Loucy (cell line): Measurements from ENCODE around the gene SNCA.

ENCODE experiments used
- H2AFZ ChIP-seq: fragments of 200-600 bp; sonication (generic); 2 replicates; pipeline ENCODE4 v1.6.0; 2016; ENCODE audit warnings: antibody characterized with exemption, mild to moderate bottlenecking, low read length, moderate library complexity
- H3F3A ChIP-seq: fragments of 200-600 bp; 2 replicates; pipeline ENCODE4 v1.6.0; 2016; ENCODE audit warnings: antibody characterized with exemption, low read depth, mild to moderate bottlenecking
- H3K27me3 ChIP-seq: fragments of 200-600 bp; sonication (generic); 2 replicates; pipeline ENCODE4 v1.6.1; 2014; ENCODE audit warnings: low read length, mild to moderate bottlenecking; ENCODE audit not compliant: insufficient read depth, poor library complexity, severe bottlenecking
- H3K36me3 ChIP-seq: fragments of 200-600 bp; sonication (generic); 2 replicates; pipeline ENCODE4 v1.6.1; 2016; ENCODE audit warnings: low read length; ENCODE audit not compliant: insufficient read depth
- H3K4me1 ChIP-seq: fragments of 200-600 bp; sonication (generic); 2 replicates; pipeline ENCODE4 v1.5.1; 2014; ENCODE audit warnings: low read length, mild to moderate bottlenecking; ENCODE audit not compliant: insufficient read depth, poor library complexity, severe bottlenecking
- H3K4me2 ChIP-seq: fragments of 200-600 bp; sonication (generic); 2 replicates; pipeline ENCODE4 v1.6.0; 2014; ENCODE audit warnings: antibody characterized with exemption, low read length, low read depth, mild to moderate bottlenecking; ENCODE audit not compliant: poor library complexity, severe bottlenecking
- H3K4me3 ChIP-seq: fragments of 200-600 bp; sonication (generic); 2 replicates; pipeline ENCODE4 v1.5.1; 2014; ENCODE audit warnings: low read length, mild to moderate bottlenecking, mixed read lengths; ENCODE audit not compliant: poor library complexity, severe bottlenecking
- H3K79me2 ChIP-seq: fragments of 200-600 bp; sonication (generic); 2 replicates; pipeline ENCODE4 v1.6.1; 2014; ENCODE audit warnings: low read length; ENCODE audit not compliant: insufficient read depth
- H3K9ac ChIP-seq: fragments of 200-600 bp; sonication (generic); 2 replicates; pipeline ENCODE4 v1.6.0; 2014; ENCODE audit warnings: mild to moderate bottlenecking, low read depth, low read length, moderate library complexity; ENCODE audit not compliant: poor library complexity, severe bottlenecking
- H3K9me2 ChIP-seq: fragments of 200-600 bp; sonication (generic); replicated peaks from 2 replicates; pipeline ENCODE4 v1.6.1; 2016; ENCODE audit warnings: low read depth, low read length, mixed read lengths
- H3K9me3 ChIP-seq: fragments of 200-600 bp; sonication (generic); 2 replicates; pipeline ENCODE4 v1.6.1; 2014; ENCODE audit warnings: mild to moderate bottlenecking, antibody characterized with exemption, low read length, low read depth; ENCODE audit not compliant: insufficient read depth
- H4K20me1 ChIP-seq: fragments of 200-600 bp; sonication (generic); 2 replicates; pipeline ENCODE4 v1.6.0; 2014; ENCODE audit warnings: antibody characterized with exemption, low read length, mild to moderate bottlenecking; ENCODE audit not compliant: insufficient read depth, poor library complexity, severe bottlenecking
- CTCF ChIP-seq: fragments of 200-600 bp; sonication (generic); conservative IDR thresholded peaks from 2 replicates; pipeline ENCODE4 v1.5.1; 2014; ENCODE audit warnings: mild to moderate bottlenecking, antibody characterized with exemption, low read length
- EZH2phosphoT487 ChIP-seq: fragments of 200-600 bp; IDR thresholded peaks from 2 replicates; pipeline ENCODE4 v1.6.1; 2018; ENCODE audit warnings: antibody characterized with exemption, mild to moderate bottlenecking, moderate library complexity, borderline replicate concordance

Gene SNCA

GRCh38 chr4:89755220-89755619 lies 81.7 kb downstream of the SNCA start:
- no peaks in the 10 kb centered on the region for H3K9me3 ChIP-seq
- no peaks in the 10 kb centered on the region for H3K27me3 ChIP-seq
- H3K9me2 ChIP-seq = no peaks in the 10 kb centered on the region
- no peaks in the 10 kb centered on the region for H3F3A ChIP-seq
- no peaks in the 10 kb centered on the region for H3K79me2 ChIP-seq
- no peak overlapping the region for H2AFZ ChIP-seq
- no peak overlapping the region for H3K4me2 ChIP-seq
- no peaks in the 10 kb centered on the region for H3K4me1 ChIP-seq
- TF ChIP-seq EZH2phosphoT487 (no peak), CTCF (no peak)
- H3K4me3 ChIP-seq = no peak overlapping the region
- no peaks in the 10 kb centered on the region for H4K20me1 ChIP-seq
- no peak overlapping the region for H3K9ac ChIP-seq
- H3K36me3 ChIP-seq = no peaks in the 10 kb centered on the region

- TF ChIP-seq EZH2phosphoT487 (no peak), CTCF (no peak)
- H3K9me2 ChIP-seq = no peaks in the 10 kb centered on the region
- H3K9ac ChIP-seq = no peak overlapping the region
- no peaks in the 10 kb centered on the region for H3K4me1 ChIP-seq
- H3K79me2 ChIP-seq = no peaks in the 10 kb centered on the region
- no peaks in the 10 kb centered on the region for H3F3A ChIP-seq
- H3K4me3 ChIP-seq = no peak overlapping the region
- H4K20me1 ChIP-seq = no peaks in the 10 kb centered on the region
- no peaks in the 10 kb centered on the region for H3K27me3 ChIP-seq
- H3K9me3 ChIP-seq = no peaks in the 10 kb centered on the region
- H2AFZ ChIP-seq = no peak overlapping the region
- no peak overlapping the region for H3K4me2 ChIP-seq
- no peaks in the 10 kb centered on the region for H3K36me3 ChIP-seq
Measured at GRCh38 chr4:89754531-89754930, 82.4 kb downstream of the SNCA start.

GRCh38 chr4:89753601-89754066 lies 83.3 kb downstream of the SNCA start:
- TF ChIP-seq CTCF (no peak), EZH2phosphoT487 (no peak)
- H3K9me3 ChIP-seq = no peaks in the 10 kb centered on the region
- H3K4me3 ChIP-seq = no peak overlapping the region
- H3K9me2 ChIP-seq = no peaks in the 10 kb centered on the region
- H4K20me1 ChIP-seq = no peaks in the 10 kb centered on the region
- H3K4me2 ChIP-seq = no peak overlapping the region
- H3K27me3 ChIP-seq = no peaks in the 10 kb centered on the region
- H3F3A ChIP-seq = no peaks in the 10 kb centered on the region
- H3K4me1 ChIP-seq = no peaks in the 10 kb centered on the region
- H2AFZ ChIP-seq = no peak overlapping the region
- no peak overlapping the region for H3K9ac ChIP-seq
- no peaks in the 10 kb centered on the region for H3K36me3 ChIP-seq
- no peaks in the 10 kb centered on the region for H3K79me2 ChIP-seq
